Mesodermal cell (in vitro differentiated cells): Measurements from ENCODE around the gene ANTKMT.
A peak's percentile ranks its signal among the peaks of the same experiment; 100 is the strongest.

Experiments
- H3K27ac ChIP-seq: 2 replicates; pipeline ENCODE4 v1.7.0; 2013; ENCODE audit warnings: mild to moderate bottlenecking, low read depth, low read length, moderate library complexity; ENCODE audit not compliant: severe bottlenecking
- H3K36me3 ChIP-seq: 2 replicates; pipeline ENCODE4 v1.7.1; 2013; ENCODE audit warnings: mild to moderate bottlenecking, low read length, moderate library complexity; ENCODE audit not compliant: control insufficient read depth, insufficient read depth
- H3K4me1 ChIP-seq: one replicate; pipeline ENCODE4 v1.7.1; 2013; ENCODE audit warnings: mild to moderate bottlenecking, low read length; ENCODE audit not compliant: insufficient read depth, control insufficient read depth, poor library complexity, severe bottlenecking
- H3K4me3 ChIP-seq: 2 replicates; pipeline ENCODE4 v1.7.0; 2013; ENCODE audit warnings: low read length, control low read depth, mild to moderate bottlenecking; ENCODE audit not compliant: insufficient read depth, poor library complexity, severe bottlenecking; ENCODE audit errors: extremely low read depth
- H3K9me3 ChIP-seq: 2 replicates; pipeline ENCODE4 v1.7.1; 2013; ENCODE audit warnings: mild to moderate bottlenecking, low read length, moderate library complexity; ENCODE audit not compliant: control insufficient read depth
- WGBS, 2 experiments: methylation state at CpG; one replicate each; pipeline ENCODE4 v1.1.5; 2013; ENCODE audit warnings: missing lambda C conversion rate in 2 of 2; ENCODE audit not compliant: insufficient coverage in 2 of 2; 5-methylcytosine and 5-hydroxymethylcytosine counted together

ANTKMT gene

GRCh38 chr16:692356-693108, 28.4 kb upstream of the ANTKMT start:
- H3K27ac ChIP-seq, result no peak overlapping the region
- H3K4me1 ChIP-seq, result peaks cover 23% of the 10 kb centered on the region
- H3K4me3 ChIP-seq, result no peak overlapping the region
- H3K36me3 ChIP-seq, result no peaks in the 10 kb centered on the region
- WGBS, 2 experiments, result 75 to 100% methylated on average over 2 of the region's 10 CpGs
- no peaks in the 10 kb centered on the region for H3K9me3 ChIP-seq

- H3K4me3 ChIP-seq, result no peak overlapping the region
These were observed 27.6 kb upstream of the ANTKMT start for GRCh38 chr16:693364-693763.

GRCh38 chr16:693766-694165, 27.2 kb upstream of the ANTKMT start:
- H3K36me3 ChIP-seq, result no peaks in the 10 kb centered on the region
- H3K4me3 ChIP-seq, result no peak overlapping the region
- H3K4me1 ChIP-seq, result peaks cover 23% of the 10 kb centered on the region
- no peak overlapping the region for H3K27ac ChIP-seq
- 5 to 7% methylated on average over 11 to 12 of the region's 37 CpGs for WGBS, 2 experiments
- no peaks in the 10 kb centered on the region for H3K9me3 ChIP-seq

More at GRCh38 chr16:693364-693763, 27.6 kb upstream of the ANTKMT start:
- 26 to 49% methylated on average over 5 to 18 of the region's 22 CpGs for WGBS, 2 experiments
- no peaks in the 10 kb centered on the region for H3K36me3 ChIP-seq
- no peak overlapping the region for H3K27ac ChIP-seq
- H3K4me1 ChIP-seq, result peaks cover 23% of the 10 kb centered on the region
- H3K9me3 ChIP-seq, result no peaks in the 10 kb centered on the region

- no peak overlapping the region for H3K27ac ChIP-seq
- no peaks in the 10 kb centered on the region for H3K9me3 ChIP-seq
- H3K4me1 ChIP-seq, result peaks cover 17% of the 10 kb centered on the region
- H3K4me3 ChIP-seq, result peak overlapping the region; percentile 2
- no peaks in the 10 kb centered on the region for H3K36me3 ChIP-seq
- WGBS, 2 experiments, result 4 to 5% methylated on average over 50 to 56 of the region's 64 CpGs
These were observed 26.6 kb upstream of the ANTKMT start for GRCh38 chr16:694187-694862.

- no peaks in the 10 kb centered on the region for H3K36me3 ChIP-seq
- 10 to 12% methylated on average over 14 to 20 of the region's 37 CpGs for WGBS, 2 experiments
- peaks cover 13% of the 10 kb centered on the region for H3K4me1 ChIP-seq
- no peak overlapping the region for H3K4me3 ChIP-seq
- H3K9me3 ChIP-seq, result no peaks in the 10 kb centered on the region
- H3K27ac ChIP-seq, result no peak overlapping the region
These were observed 26.0 kb upstream of the ANTKMT start for GRCh38 chr16:694863-695354.

GRCh38 chr16:695355-696089, 25.4 kb upstream of the ANTKMT start:
- no peak overlapping the region for H3K27ac ChIP-seq
- 11 to 12% methylated on average over 69 of the region's 71 CpGs for WGBS, 2 experiments
- no peaks in the 10 kb centered on the region for H3K9me3 ChIP-seq
- H3K4me3 ChIP-seq, result no peak overlapping the region
- no peaks in the 10 kb centered on the region for H3K36me3 ChIP-seq
- H3K4me1 ChIP-seq, result peaks cover 13% of the 10 kb centered on the region

GRCh38 chr16:698911-699671, 21.9 kb upstream of the ANTKMT start:
- Histone ChIP-seq H3K4me1 (peaks cover 13% of the 10 kb centered on the region), H3K9me3 (no peaks in the 10 kb centered on the region), H3K4me3 (no peak overlapping the region), H3K27ac (no peak overlapping the region), H3K36me3 (no peaks in the 10 kb centered on the region)
- 72 to 76% methylated on average over 18 to 19 of the region's 19 CpGs for WGBS, 2 experiments

- WGBS, 2 experiments, result 4 to 7% methylated on average over 55 to 65 of the region's 76 CpGs
- H3K9me3 ChIP-seq, result no peaks in the 10 kb centered on the region
- H3K36me3 ChIP-seq, result no peaks in the 10 kb centered on the region
- no peak overlapping the region for H3K4me3 ChIP-seq
- no peaks in the 10 kb centered on the region for H3K4me1 ChIP-seq
- H3K27ac ChIP-seq, result no peak overlapping the region
These were observed 20.0 kb upstream of the ANTKMT start for GRCh38 chr16:700684-701584.

- no peaks in the 10 kb centered on the region for H3K9me3 ChIP-seq
- no peak overlapping the region for H3K27ac ChIP-seq
- no peaks in the 10 kb centered on the region for H3K36me3 ChIP-seq
- no peaks in the 10 kb centered on the region for H3K4me1 ChIP-seq
- 81 to 85% methylated on average over 19 of the region's 19 CpGs for WGBS, 2 experiments
- no peak overlapping the region for H3K4me3 ChIP-seq
These were observed 18.6 kb upstream of the ANTKMT start for GRCh38 chr16:702341-702740.
